Bone marrow (tissue), 2 donors: ENCODE data around the gene INCENP.
"Not testable (repeated sequence)": the region's sequence is repeated elsewhere in the genome, so short reads cannot be mapped to it uniquely, and the experiment has no call there.

Experiments used
- DNase-seq, 2 donors: peaks; one replicate each; lab custom pipeline; 2025; lab: John Stamatoyannopoulos, UW

Gene INCENP

DNA sequence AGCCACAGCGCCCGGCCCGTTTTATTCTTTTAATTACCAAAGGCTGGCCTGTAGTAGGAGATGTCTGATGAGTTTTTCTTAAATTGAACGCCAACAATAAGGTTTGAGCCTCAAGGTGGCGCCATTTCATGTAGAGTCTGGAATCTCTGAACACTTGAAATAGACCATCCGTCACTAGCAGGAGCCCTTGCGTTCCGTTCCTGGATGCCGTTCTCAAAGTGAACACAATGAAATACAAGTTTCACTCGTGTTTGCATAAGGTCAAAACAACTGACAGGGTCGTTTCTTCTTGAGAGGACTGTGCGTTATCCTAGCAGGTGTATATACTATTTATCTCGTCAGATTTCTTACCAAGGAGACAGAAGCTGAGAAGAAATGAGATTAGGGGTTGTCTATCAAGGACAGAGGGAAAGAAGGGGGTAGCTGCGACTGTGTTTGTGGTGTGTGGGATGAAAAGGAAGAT, 47.5 kb downstream of the INCENP start:
- DNase-seq: peak; percentile 5 to 85

DNA sequence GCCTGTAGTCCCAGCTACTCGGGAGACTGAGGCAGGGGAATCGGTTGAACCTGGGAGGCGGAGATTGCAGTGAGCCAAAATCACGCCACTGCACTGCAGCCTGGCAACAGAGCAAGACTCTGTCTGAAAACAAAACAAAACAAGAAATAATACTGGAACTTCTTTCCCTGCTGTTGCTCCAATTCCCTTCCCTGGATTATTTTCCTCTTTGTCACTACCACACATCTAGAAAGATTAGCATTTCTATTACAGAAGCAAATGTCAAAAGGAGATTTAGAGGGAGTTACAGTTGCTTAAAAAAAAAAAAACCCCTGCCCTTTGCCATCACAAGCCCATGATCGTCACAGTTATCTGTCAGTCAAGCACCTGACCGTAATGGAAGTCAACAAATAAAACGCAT, 48.5 kb downstream of the INCENP start:
- no peak for DNase-seq

DNA sequence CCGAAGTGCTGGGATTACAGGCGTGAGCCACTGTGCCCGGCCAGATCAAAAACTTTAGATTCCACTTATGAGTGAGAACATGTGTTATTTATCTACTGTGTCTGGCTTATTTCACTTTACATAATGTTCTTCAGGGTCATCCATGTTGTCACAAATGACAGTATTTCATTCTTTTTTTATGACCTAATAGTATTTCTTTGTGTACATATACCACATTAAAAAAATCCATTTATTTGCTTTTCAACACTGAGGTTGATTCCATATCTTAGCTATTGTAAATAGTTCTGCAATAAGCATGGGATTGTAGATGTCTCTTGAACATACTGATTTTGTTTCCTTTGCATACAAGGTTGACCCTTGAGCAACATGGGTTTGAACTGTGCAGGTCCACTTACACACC, 53.0 kb downstream of the INCENP start:
- no peak for DNase-seq

DNA sequence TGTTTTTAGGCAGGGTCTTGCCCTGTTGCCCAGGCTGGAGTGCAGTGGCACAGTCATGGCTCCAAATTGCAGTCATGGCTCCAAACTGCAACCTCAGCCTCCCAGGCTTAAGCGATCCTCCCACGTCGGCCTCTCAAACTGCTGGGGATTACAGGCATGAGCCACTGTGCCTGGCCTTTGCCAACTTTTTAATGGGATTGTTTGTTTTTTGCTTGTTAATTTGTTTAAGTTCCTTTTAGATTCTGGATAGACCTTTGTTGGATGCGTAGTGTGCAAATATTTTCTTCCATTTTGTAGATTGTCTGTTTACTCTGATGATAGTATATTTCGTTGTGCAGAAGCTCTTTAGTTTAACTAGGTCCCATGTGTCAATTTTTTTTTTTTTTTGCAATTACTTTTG, 56.2 kb downstream of the INCENP start:
- DNase-seq: no peak

DNA sequence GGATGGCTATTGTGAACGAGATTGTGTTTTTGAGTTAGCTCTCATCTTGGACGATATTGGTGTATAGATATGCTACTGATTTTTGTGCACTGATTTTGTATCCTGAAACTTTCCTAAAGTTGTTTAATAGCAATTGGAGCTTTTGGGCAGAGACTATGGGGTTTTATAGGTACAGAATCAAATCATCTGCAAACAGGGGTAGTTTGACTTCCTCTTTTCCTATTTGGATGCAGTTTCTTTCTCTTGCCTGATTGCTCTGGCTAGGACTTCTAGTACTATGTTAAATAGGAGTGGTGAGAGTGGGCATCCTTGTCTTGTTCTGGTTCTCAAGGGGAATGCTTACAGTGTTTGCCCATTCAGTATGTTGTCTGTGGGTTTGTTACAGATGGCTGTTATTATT, 57.3 kb downstream of the INCENP start:
- DNase-seq: no peak

DNA sequence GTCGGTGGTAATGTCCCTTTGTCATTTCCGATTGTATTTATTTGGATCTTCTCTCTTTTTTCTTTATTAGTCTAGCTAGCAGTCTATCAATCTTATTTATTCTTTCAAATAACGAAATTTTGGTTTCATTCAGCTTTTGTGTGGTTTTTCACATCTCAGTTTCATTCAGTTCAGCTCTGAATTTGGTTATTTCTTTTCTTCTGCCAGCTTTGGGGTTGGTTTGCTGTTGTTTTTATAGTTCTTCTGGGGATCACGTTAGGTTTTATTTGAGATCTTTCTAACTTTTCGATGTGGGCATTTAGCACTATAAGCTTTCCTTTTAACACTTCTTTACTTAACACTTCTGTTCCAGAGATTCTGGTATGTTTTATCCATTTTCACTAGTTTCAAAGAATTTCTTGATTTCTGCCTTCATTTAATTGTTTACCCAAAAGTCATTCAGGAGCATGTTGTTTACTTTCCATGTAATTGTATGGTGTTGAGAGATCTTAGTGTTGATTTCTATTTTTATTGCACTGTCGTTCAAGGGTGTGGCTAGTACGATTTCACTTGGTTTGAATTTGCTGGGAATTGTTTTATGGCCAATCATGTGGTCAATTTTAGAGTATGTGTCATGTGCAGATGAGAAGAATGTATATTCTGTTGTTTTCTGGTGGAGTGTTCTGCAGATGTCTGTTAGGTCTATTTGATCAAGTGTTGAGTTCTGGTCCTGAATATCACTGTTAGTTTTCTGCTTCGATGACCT, 58.5 kb downstream of the INCENP start:
- no peak for DNase-seq

DNA sequence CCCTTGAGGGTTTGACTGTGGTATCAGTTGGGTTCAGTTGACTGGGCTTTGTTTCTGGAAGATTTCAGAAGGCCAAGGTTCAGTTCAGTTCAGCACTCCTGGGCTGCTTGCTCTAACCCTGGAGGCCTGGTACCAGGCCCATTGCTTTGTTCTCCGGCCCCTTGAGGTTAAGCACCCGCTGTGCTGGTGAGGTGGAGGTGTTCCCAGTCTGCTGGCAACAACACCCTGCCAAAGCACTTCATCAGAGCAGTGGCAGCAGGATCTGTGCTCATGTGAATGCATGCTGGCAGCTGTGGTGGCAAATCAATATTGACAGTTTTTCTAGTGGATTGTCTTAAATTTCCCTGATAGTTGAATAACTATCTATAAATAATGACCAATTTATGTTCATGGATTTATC, 62.4 kb downstream of the INCENP start:
- no peak for DNase-seq

DNA sequence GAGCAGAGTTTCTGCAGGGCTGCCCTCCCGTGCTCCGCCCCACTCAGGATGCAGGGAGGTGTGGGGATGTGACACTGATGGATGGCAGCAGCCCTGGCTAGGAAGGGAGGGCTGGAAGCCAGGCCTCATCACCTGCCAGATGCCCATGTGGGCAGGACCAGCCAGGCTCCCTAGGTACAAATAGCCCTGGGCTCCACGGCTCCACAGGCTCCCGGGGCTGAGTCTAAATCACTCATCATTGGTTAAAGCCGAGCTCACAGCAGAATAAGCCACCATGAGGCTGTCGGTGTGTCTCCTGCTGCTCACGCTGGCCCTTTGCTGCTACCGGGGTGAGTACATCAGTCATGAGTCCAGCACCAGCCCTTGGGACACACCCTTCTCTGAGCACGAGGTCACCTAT, 66.2 kb downstream of the INCENP start, which contains the start of gene SCGB1D1:
Gene SCGB1D1, plus strand, starts transcription at position 206 of the 400 bp plus-strand sequence. Its CDS starts 69 bp downstream, at position 275.
- DNase-seq: no peak

DNA sequence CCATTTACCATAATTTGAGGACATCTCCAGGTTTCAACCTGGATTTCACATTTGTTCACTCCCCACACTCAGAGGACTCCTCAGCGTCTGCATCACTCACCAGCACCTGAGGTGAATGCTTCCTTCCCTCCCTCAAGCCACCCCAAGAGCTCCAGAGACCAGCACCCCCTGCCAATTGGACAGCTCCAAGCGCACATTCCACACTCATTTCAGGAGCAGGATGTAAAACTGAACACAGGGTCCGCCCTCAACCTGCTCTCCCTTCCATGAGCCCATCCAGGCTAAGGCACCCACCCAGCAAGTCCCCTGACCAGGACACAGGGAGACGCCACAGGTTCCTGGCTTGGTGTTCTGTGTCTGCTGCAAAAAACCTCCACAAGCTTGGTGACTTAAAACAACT, 70.1 kb downstream of the INCENP start:
- DNase-seq: no peak

DNA sequence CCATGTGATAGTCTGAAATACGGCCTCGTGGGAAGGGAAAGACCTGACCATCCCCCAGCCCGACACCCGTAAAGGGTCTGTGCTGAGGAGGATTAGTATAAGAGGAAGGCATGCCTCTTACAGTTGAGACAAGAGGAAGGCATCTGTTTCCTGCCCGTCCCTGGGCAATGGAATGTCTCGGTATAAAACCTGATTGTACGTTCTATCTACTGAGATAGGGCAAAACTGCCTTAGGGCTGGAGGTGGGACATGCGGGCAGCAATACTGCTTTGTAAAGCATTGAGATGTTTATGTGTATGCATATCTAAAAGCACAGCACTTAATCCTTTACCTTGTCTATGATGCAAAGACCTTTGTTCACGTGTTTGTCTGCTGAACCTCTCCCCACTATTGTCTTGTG, 71.2 kb downstream of the INCENP start:
- not testable (repeated sequence) for DNase-seq

DNA sequence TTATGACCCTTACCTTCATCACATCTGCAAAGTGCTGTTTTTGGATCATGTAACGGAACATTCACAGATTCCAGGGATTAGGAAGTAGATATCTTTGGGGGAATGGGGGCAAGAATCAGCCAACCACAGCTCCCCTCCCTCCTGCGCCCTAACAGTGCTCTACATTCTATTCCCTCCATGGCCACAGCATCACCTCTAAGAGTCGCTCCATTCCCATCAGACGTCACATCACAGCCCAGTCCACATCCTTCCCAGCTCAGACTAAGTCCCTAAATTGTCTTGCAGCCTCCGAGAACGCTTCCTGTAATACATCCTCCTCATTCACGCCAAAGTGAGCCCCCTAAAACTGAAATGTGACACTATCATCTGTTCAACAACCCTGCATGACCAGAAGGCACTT, 72.1 kb downstream of the INCENP start:
- no peak for DNase-seq

DNA sequence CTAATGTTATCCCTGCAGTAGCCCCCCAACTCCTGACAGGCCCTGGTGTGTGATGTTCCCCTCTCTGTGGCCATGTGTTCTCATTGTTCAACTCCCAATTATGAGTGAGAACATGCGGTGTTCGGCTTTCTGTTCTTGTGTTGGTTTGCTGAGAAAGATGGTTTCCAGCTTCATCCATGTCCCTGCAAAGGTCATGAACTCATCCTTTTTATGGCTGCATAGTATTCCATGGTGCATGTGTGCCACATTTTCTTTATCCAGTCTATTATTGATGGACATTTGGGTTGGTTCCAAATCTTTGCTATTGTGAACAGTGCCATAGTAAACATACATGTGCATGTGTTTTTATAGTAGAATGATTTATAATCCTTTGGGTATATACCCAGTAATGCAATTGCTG, 73.6 kb downstream of the INCENP start:
- not testable (repeated sequence) for DNase-seq

DNA sequence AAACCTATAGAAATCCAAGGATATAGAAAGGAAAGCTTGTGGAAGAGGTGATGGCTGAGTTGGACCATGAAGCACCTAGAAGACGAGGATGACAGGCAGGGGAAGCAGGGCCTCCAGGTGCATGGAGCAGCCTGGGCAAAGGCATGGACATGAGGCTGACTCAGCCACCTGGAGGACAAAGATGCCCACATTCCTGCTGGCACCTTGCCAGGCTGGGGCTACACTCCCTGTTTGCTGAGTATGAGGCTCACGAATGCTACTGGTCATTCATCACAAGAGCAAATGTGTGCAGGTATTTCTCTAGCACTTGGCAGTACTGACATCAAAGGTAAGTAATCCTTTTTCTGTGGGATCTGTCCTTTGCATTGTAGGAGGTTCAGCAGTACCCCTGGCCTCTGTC, 77.6 kb downstream of the INCENP start:
- DNase-seq: no peak
